Fibroblast of peridontal ligament (primary cell): Measurements from ENCODE around the gene CYTH3.

Experiments used
- DNase-seq: peaks from one replicate; pipeline ENCODE4 v3.0.0-alpha.2; 2010; ENCODE audit errors: extremely low read depth

CYTH3 gene

DNA sequence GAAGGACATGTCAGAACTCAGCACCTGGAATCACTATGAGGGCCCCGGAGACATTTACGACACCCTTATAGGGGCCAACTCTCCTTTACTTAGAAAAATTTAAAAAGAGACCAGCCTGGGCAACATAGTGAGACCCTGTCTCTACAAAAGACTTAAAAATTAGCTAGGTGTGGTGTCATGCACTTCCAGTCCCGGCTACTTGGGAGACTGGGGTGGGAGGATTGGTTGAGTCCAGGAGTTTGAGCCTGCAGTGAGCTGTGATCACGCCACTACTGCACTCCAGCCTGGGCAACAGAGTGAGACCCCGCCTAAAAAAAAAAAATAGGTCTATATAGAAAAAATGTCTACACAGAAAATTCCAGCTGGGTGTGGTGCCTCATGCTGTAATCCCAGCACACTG is 7.5 kb upstream of the CYTH3 start:
- DNase-seq = no peak

DNA sequence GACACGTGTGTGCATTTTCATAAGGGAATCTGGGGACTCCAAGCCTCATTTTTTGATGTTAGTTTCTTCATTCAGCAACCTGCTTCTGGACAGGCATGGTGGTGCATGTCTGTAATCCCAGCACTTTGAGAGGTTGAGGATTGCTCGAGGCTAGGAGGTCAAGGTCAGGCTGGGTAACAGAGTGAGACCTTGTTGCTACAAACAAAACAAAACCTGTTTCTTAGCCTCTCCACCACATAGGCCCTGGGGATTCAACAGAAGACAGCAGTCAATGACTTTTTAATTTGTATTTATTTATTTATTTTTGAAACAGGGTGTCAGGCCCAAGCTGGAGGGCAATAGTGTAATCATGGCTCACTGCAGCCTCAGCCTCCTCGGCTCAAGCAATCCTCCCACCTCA is 6.9 kb upstream of the CYTH3 start:
- no peak for DNase-seq

DNA sequence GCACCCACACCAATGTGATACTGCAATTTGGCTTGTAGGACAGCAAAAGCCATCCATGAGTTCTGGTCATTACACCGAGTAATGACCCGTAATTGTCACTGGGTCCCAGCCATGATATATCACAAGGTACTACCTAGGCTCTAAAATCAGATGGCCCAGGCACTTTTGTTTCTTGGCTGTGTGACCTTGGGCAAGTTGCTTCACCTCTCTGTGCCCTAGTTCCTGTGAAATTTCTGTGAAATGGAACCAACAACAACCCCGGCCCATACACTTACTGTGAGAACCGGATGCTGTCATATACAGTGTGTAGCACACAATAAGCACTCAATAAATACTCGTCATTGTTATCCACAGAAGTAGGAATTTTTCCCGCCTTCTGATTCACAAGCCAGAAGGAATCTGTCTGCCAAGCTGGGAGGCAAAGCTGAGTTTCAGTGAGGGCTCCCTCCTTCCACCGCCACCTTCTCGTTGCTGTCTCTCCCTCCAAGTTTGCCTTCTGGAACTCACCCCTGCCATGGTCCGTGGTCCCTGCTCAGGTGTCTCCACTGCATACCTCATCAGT is 6.4 kb upstream of the CYTH3 start:
- no peak for DNase-seq

DNA sequence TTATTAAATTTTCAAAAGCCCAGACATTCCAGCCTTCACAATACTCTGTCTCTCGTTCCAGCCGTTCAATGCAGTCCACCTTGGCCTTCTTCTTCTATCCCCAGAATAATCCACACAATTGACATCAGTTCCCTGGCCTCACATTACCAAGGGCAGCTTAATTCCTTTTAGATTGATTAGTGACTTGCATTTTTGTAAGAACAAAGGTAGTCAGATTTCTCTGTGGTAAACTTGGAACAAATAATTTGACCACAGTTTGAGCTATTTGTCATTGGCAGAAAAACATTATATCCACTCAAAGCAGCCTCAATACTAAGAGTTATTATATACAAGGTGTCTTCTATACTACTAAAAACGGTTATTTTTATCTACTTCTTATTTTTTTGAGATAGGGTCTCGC is 5.1 kb upstream of the CYTH3 start:
- no peak for DNase-seq

DNA sequence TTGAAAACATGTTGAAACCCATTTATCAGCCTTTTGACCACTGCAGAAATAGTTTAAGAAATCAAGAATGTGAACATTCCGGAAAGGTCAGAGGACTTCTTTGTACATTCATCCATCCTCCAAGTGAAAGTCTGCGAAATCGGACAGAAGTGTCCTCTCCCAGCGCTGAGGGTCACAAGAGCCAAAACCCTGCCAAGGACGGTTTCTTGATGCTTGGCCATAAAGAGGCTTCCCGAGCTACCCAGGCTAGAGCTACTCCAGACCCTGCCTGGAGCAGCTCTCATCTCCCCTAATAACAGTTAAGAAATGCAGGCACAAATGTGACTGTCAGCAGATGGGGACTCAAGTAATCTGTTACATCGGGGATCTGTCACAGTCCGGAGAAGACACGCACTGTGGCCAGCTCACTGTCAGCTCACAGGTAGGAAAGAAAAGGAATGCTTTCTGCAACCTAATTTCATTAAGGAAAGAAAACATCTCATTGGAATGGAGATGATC is 4.5 kb upstream of the CYTH3 start:
- DNase-seq = no peak

DNA sequence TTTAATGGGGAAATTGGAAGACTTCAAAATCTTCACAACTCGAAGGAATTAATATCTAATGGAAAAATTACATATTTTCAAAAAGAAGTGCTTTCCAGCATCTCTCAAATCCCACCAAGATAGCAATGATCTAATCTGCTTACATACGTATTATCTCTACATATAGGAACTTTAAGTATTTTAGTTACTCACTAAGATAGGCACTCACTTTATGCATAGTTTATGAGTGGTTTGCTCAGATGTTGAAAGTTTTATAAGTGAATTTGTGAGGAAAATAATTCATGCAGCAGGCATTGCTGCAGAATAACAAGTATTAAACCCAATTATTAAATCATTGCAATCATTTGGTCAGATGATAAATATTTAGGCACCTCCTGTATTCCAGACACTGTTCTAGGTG is 2.3 kb upstream of the CYTH3 start:
- DNase-seq = no peak

DNA sequence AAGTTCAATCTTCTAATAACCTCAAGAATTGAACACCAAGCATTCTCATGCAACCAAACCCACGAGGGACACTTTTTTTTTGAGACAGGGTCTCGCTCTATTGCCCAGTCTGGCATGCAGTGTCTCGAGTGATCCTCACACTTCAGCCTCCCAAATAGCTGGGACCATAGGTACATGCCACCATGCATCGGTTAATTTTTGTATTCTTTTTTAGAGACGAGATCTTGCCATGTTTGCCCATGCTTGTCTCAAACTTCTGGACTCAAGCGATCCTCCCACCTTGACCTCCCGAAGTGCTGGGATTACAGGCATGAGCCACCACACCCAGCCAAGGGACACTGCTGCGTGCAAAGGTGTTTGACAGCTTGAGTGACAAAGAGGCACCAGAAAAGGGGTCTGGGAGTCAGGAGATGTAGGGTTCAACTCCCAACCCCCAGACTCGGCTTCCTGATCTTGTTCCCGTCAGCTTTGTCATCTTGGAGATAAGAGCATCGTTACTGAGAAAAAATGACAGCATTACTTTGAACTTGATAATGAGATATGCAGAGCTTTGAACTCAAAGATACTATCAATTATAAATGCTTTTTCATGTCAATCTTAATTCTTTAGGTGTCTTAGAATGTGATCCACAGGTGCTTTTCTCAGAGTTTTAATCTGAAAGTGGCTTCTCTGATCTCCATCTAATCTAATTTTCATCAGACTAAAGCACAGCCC is 1.6 kb upstream of the CYTH3 start:
- DNase-seq = no peak

DNA sequence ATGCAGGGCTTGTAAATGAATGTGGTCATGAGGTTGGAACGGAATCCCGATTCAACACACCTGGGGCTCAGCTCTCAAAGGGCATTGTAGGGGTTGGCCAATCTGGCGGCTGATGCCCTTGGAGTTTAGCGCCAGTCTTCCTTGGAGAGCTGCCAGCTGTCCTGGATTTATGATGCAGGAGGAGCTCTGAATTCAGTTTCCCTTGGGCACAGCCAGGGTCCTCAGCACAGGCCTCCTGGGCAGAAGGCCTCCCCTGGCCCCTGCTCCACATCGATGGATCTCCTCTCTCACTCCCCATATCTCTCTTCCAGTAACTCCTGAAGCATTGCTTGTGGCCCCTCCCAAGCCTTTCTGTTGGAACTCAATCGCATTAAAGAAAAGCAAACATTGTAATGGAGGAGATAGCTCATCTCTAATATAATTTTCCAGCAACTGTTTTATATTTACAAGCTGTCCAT is 985 bp upstream of the CYTH3 start:
- no peak for DNase-seq

DNA sequence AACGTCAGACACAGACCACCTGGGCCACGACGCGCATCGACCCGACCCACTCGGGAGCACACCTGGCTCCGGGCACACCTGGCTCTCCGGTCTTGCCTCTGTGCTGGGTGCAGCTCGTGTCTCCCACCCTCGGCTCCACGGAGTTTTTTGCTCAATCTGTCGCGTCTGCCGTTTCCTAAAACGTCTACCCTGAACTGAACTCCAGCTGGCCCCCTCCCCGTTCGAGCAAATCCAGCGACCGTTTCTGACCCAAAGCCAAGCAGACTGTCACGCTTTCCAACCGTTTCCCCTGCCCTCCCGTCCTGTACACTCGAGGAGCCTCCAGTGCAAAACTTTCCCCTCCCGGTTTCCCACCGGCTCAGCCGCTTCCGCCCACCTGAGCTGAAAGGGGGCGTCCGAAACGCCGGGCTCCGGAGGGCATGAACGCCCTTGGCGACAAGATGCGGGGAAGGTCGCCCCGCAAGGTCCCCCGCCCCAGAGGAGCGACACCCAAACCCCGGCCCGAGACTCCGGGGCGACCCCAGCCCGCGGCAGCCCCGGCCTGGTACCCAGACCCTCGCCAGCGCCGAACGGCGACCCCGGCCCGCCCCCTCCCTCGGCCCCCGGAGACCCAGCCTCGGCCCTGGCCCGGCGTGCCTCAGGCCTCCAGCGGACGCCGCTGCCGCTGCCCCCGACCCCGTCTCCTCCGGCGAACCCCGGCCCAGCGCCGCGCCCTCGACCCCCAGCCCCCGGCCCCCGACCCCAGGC is 557 bp downstream of the CYTH3 start:
- DNase-seq = no peak

DNA sequence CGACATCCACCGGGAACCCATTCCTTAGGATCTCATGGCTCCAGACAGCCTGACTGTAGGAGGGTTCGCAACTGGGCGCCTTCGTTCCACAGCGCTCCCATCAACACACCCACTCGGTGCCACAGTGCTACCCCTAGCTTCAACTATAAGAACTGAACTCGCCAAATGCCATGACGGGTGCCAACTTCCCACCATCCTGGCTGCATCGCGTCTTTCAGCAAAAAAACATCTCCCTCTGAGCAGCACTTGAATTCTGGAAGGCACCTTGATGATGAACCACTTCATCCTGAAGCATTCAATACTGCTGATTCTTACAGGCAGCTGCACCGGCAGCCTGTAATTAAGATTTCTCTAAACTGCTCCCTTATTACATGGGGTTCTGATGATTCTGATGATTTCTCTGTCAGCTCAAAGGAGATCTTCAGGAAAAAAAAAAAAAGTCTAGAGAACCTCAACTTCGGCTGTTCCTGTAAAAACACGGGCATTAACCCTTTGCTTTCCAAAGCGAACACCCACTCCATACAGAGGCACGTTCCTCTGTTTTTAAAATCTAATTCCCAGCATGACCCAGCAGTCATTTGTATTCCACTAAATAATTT is 1.3 kb downstream of the CYTH3 start:
- peak; percentile 68 for DNase-seq

DNA sequence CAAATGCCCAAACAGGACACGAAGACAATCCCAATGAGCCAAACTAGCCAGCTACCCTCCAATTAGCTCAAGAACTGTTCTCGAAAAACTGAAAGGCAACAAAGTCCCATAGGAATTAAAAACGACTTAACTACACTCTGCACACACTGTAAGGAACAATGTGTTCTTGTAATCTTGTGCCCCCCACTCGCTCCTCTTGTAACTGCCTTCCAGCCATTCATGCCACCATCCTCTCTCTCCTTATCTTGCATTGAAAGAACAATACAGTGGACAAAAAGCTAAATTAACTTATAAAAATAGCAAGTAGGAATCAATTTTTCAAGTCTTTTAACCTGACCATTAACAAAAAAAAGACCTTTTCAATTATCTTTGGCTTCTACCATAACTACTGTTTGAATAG is 2.9 kb downstream of the CYTH3 start:
- DNase-seq = no peak

DNA sequence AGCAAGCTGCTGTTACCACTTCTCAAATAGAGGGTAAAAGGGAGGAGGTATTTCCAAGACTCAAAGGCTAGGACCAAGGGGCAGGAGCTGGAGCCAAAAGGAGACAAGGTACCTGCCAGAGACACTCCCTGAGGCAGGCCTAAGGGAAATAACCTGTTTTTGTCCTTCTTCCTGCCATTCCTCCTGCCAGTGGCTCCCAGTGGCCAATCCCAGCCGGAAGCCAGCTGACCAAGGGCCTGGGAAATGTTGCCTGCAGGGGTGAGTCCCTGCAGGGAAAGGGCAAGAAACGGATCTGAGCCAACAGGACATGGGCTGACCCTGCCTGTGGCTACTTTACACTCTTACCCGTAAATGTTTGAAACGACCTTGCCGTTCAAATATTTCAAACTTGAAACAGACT is 3.5 kb downstream of the CYTH3 start:
- DNase-seq = no peak

DNA sequence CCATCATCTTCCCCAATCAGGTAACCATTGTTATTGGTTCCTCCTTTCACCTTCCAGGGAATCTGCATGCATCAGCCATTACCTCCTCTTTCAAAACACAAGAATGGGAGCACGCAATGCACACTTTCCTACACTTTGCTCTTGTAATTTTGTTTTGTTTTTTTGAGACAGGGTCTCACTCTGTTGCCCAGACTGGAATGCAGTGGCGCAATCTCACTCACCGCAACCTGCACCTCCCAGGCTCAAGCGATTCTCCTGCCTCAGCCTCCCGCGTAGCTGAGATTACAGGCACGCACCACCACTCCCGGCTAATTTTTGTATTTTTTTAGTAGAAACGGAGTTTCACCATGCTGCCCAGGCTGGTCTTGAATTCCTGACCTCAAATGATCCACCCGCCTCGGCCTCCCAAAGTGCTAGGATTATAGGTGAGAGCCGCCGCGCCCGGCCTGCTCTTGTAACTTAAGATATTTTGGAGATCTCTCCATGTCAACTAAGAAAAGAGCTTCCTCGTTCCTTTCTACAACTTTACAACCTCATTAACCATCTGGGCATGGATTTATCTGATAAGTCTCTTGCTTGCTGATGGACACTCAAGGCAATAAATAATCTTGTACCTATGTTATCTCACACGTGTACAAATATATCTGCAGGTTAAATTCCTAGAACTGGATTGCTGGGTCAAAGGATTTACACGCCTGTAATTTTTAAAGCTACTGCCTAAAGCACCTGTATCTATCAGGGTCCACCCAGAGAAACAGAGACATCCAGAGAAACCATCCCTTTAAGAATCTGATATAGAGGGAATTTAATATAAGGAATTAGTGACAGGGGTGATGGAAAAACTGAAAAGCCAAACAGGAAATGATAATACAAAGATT is 4.2 kb downstream of the CYTH3 start:
- no peak for DNase-seq

DNA sequence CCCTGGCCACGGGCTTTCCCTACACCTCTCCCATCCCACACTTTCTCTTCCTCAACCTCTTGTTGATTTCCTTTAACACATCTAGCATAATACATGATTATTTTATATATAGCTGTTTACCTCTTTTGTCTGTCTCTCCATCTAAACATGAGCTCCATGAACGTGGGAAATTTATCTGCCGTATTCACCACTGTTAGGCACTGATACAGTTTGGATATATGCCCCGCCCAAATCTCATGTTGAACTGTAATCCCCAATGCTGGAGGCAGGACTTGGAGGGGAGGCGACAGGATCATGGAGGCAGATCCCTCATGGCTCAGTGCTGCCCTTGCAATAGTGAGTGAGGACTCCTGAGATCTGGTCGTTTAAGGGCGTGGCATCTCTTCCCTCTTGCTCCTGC is 5.7 kb downstream of the CYTH3 start:
- DNase-seq = no peak

DNA sequence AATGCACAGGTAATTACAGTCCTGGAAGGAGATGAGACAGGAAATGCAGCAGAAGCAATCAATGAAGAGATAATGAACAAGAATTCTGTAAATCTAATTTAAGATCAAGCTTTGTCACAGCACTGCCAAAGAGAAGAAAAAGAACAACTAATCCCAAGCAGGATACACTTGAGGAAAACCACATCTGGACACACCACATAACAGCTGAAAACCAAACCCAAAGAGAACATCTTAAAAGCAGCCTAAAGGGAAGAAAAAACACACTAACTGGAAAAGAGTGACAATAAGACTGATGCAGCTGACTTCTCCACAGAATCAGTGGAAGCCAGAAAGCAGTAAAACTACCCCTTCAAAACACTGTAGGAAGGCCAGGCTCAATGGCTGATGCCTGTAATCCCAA is 10.2 kb downstream of the CYTH3 start:
- peak; percentile 36 for DNase-seq

DNA sequence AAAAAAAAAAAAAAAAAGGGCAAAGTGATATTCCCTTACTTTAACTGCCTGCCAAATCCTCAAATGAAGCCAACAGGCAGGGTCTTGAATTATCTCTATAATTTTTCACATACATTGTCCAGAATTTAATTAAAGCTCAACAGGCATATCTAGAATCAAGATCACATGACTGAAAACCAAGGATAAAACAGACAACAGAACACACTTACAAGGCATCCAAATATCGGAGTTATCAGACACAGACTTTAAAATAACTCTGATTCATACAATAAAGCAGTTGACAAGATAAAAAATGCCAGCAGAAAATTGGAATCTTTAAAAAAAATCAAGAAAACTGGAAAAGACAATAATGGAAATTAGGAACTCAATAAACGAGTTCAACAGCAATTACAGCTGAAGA is 10.7 kb downstream of the CYTH3 start:
- DNase-seq = no peak

DNA sequence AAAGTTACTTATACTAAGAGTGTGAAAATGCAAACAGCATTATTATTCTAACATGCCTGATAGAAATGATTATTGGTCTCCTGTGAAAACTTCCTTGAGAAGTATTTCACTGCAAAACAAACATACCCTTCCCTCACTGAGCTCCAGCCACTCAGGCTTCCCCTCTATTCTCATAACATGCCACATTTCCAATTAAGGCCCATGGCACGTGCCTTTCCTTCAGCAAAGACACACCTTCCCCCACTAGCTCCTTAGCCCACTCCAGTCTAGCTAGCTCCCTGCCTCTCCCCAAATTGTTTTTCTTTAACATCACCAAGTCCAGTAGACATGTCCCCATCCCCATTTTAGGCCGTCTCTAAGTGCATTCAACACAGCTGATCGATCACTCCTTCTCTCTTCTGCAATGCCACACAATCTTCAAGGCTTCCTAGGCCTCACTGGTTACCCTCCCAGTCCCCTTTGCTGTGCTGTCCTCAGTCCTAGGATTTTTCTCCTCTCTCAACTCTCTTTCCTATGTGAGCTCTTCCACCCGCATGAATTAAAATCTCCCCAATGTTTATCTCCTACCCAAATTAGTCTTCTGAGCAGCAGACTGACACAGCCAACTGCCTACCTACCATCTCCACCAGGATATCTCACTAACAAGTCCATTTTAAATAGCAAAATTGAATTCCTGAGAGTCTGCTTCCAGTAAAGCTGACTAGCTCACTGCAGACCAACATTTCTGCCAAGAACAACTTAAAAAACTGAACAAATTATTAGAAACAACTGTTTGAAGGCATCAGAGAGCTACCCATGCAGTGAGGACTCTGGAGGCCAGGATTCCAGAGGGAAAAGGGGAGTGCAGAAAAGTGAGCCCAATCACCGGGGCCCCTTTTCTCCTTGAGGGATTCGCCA is 11.9 kb downstream of the CYTH3 start:
- peak; percentile 87 for DNase-seq

DNA sequence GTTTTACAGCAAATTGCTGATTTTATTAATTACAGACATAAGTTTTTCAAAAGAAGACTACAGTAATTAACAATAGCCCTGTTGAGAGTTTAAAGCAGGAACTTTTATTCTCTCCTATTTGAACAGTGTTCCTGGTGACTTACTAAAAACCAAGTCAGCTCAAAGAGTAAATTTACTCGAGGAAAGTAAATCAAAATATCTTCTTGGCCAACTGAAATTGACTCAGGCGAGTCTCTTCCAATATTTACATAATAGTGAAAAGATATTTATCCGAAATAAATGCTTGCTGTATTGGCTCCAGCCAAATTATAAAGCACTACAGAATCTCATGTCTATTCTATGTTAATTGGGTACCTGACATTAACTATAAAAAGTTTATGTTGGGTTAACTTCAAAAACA is 13.2 kb downstream of the CYTH3 start:
- DNase-seq = peak; percentile 51

DNA sequence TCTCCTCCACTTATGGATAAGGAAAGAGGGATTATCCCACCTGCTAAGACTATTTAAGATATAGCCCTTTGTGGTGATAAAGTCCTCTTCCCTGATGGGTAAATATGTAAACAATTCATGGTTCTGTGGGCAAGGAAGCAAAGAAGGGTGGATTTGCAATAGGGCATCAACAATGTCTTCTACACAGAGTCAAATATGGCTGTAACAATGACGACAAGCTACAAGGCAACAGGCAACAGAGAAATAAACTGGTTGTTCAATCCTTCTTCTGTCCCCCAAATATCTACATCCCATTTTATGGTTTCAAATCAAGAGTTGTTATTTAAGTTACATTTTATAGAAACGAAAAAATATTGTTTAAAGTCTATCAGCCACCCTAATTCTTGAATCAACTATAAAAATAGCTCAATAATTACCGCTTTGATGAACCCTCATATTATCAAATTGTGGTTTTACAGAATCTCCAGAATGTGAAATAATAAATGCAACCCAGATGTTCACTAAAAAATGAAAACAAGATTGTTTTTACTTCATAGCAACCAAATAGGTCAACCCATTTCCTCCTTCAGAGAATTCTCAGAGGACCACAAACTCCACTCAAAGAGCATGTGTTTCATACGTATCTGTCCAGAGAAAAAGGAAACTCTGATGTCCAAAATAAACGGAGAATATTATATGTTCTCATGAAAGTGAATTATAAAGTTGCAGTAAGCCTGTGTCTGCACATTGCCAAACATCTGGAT is 13.8 kb downstream of the CYTH3 start:
- peak; percentile 96 for DNase-seq

DNA sequence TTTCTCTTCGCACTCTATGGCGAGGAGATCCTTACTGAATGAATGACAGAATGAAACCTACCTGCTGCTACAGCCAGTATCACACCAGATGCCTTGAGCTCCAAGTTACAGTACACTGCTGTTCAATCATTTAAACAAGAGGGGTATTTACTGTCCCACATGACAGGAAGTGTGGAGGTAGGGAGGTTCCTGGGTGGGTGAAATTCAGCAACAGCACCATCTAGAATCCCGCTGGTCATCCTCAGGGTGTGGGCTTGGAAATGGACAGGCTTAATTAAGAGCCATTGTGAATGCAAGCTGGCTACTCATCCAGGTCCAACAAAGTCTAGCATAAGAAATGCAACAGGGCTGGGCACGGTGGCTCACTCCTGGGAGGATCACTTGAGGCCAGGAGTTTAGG is 14.7 kb downstream of the CYTH3 start:
- DNase-seq = no peak
